H1 (cell line): ENCODE data around the gene LRP1. TPM values are rescaled to one million over a fixed set of nuclear protein-coding genes. Genes with fewer than 3 reads are reported as not detected.
A peak's percentile ranks its signal among the peaks of the same experiment; 100 is the strongest.

Experiments
- ATF2 ChIP-seq: IDR thresholded peaks from 2 replicates; pipeline ENCODE4 v1.6.1; 2012; ENCODE audit warnings: low read length, inconsistent platforms
- BRCA1 ChIP-seq: IDR thresholded peaks from 2 replicates; pipeline ENCODE4 v1.6.1; 2012; ENCODE audit warnings: low read depth, low read length, improper control_type of control experiment
- CBX8 ChIP-seq: fragments of 300-800, 300-1000 bp; sonication (generic); IDR thresholded peaks from 2 replicates; pipeline ENCODE4 v1.7.1; 2016; ENCODE audit warnings: low read depth, low read length, borderline replicate concordance
- CREB1 ChIP-seq: IDR thresholded peaks from 2 replicates; pipeline ENCODE4 v1.6.1; 2012; ENCODE audit warnings: inconsistent platforms
- EGR1 ChIP-seq: IDR thresholded peaks from 2 replicates; pipeline ENCODE4 v1.6.1; 2011; ENCODE audit warnings: low read depth, low read length, borderline replicate concordance
- FOSL1 ChIP-seq: IDR thresholded peaks from 2 replicates; pipeline ENCODE4 v1.6.1; 2011; ENCODE audit warnings: mild to moderate bottlenecking, low read depth, low read length, moderate library complexity; ENCODE audit not compliant: insufficient read depth
- JUN ChIP-seq: IDR thresholded peaks from 2 replicates; pipeline ENCODE4 v1.6.1; 2011; ENCODE audit warnings: low read depth, mild to moderate bottlenecking, improper control_type of control experiment, low read length
- JUND ChIP-seq: IDR thresholded peaks from 2 replicates; pipeline ENCODE4 v1.6.1; 2011; ENCODE audit warnings: mild to moderate bottlenecking, improper control_type of control experiment, low read length
- KDM4A ChIP-seq: IDR thresholded peaks from one replicate; pipeline ENCODE4 v1.7.1; 2012; ENCODE audit warnings: low read depth, mild to moderate bottlenecking, moderate library complexity, low read length, inconsistent platforms; ENCODE audit not compliant: severe bottlenecking
- RFX5 ChIP-seq: IDR thresholded peaks from 2 replicates; pipeline ENCODE4 v1.6.1; 2011; ENCODE audit warnings: low read depth, low read length, improper control_type of control experiment, borderline replicate concordance
- SIRT6 ChIP-seq: IDR thresholded peaks from one replicate; pipeline ENCODE4 v1.7.1; 2012; ENCODE audit warnings: low read length, inconsistent platforms
- SP1 ChIP-seq: IDR thresholded peaks from 2 replicates; pipeline ENCODE4 v1.6.1; 2011; ENCODE audit warnings: low read depth, low read length
- SP2 ChIP-seq: IDR thresholded peaks from 2 replicates; pipeline ENCODE4 v1.6.1; 2012; ENCODE audit warnings: mild to moderate bottlenecking, low read length, inconsistent platforms
- TAF1 ChIP-seq: IDR thresholded peaks from 2 replicates; pipeline ENCODE4 v1.6.1; 2011; ENCODE audit warnings: mild to moderate bottlenecking, low read depth, low read length
- TAF7 ChIP-seq: optimal IDR thresholded peaks from 2 replicates; pipeline ENCODE3; 2011; ENCODE audit warnings: low read depth, mild to moderate bottlenecking, inconsistent platforms, low read length, moderate library complexity, borderline replicate concordance
- YY1 ChIP-seq: IDR thresholded peaks from 2 replicates; pipeline ENCODE4 v1.6.1; 2011; ENCODE audit warnings: low read depth, mild to moderate bottlenecking, low read length
- polyA plus RNA-seq, 7 experiments: library from polyadenylated mRNA; depleted of rRNA in 3 of 7; stranded (reverse) in 5 of 7; unstranded in 2 of 7; fragments of >200 nt in 5 of 7; fragments of 200-250 nt in 2 of 7; gene quantifications; 1 replicate in 5 of 7; 2 replicates in 1 of 7; 4 replicates in 1 of 7; pipeline versions ENCODE4 v1.2.1 to v1.2.3, GENCODE V29; 2011 to 2013; ENCODE audit warnings: missing spikeins in 2 of 7, mixed read lengths in 2 of 7
- total RNA-seq: library from RNA; stranded (reverse); fragmentation: NEBNext Ultra II Directional; extraction: Animal tissue kit (Norgen Biotek cat#: 25700); gene quantifications from 2 replicates; pipeline ENCODE4 v1.2.1, GENCODE V29; 2021
- TF ChIP-seq, protein P1 (sequence below): IDR thresholded peaks from 2 replicates; pipeline ENCODE4 v1.6.1; 2011; ENCODE audit warnings: low read depth, mild to moderate bottlenecking, low read length; ENCODE audit not compliant: insufficient read depth
- TF ChIP-seq, protein P2 (sequence below), 3 experiments: IDR thresholded peaks; 1 replicate in 2 of 3; 2 replicates in 1 of 3; pipeline versions ENCODE4 v1.5.1 to v1.6.1; 2011; ENCODE audit warnings: low read length in 3 of 3, mild to moderate bottlenecking in 3 of 3, inconsistent platforms in 2 of 3, low read depth in 1 of 3, moderate library complexity in 1 of 3; ENCODE audit not compliant: insufficient read depth in 1 of 3; ENCODE audit errors: control extremely low read depth in 1 of 3

LRP1 gene
- total and polyA plus RNA-seq, 2 of the 8 experiments (the other 6 are each of a cell fraction or from before 2014, with no cell fraction given), result 35.3 to 92.5 TPM

- TF ChIP-seq, protein P1, sequence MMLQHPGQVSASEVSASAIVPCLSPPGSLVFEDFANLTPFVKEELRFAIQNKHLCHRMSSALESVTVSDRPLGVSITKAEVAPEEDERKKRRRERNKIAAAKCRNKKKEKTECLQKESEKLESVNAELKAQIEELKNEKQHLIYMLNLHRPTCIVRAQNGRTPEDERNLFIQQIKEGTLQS, result no peak
- 0 out of 2 replicates have a peak, but pooled peaks have one; percentile 23 for TF ChIP-seq SP1
- TF ChIP-seq FOSL1, result no peak
- no peak for TF ChIP-seq JUND
- no peak for TF ChIP-seq BRCA1
- TF ChIP-seq EGR1, result peak; percentile 94
- no peak for TF ChIP-seq JUN
- TF ChIP-seq YY1, result no peak
- TF ChIP-seq SIRT6, result no peak
- peak; percentile 62 for TF ChIP-seq KDM4A
- no peak for TF ChIP-seq SP2
- TF ChIP-seq, protein P2, sequence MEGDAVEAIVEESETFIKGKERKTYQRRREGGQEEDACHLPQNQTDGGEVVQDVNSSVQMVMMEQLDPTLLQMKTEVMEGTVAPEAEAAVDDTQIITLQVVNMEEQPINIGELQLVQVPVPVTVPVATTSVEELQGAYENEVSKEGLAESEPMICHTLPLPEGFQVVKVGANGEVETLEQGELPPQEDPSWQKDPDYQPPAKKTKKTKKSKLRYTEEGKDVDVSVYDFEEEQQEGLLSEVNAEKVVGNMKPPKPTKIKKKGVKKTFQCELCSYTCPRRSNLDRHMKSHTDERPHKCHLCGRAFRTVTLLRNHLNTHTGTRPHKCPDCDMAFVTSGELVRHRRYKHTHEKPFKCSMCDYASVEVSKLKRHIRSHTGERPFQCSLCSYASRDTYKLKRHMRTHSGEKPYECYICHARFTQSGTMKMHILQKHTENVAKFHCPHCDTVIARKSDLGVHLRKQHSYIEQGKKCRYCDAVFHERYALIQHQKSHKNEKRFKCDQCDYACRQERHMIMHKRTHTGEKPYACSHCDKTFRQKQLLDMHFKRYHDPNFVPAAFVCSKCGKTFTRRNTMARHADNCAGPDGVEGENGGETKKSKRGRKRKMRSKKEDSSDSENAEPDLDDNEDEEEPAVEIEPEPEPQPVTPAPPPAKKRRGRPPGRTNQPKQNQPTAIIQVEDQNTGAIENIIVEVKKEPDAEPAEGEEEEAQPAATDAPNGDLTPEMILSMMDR (IDR thresholded peaks at IDR 0.05; ENCODE audit: control extremely low read depth in 1 of 3, insufficient read depth in 1 of 3, low read depth in 1 of 3, low read length in 3 of 3), result peak in 2 of 3 experiments; percentile 78 to 90; a peak in 3 of 4 replicates
- TF ChIP-seq TAF1, result no peak
- no peak for TF ChIP-seq CBX8
- 0 out of 2 replicates have a peak, but pooled peaks have one; percentile 24 for TF ChIP-seq CREB1
- no peak for TF ChIP-seq RFX5
- TF ChIP-seq ATF2, result no peak
- no peak for TF ChIP-seq TAF7
- TF ChIP-seq, all 59 proteins: peak for 14
These were observed 114.6 kb downstream of the LRP1 start (continued) for GRCh38 chr12:57242691-57243454.
